Rectal smooth muscle tissue (tissue), 1 donor: Measurements from ENCODE around the gene AMER3.

Source experiments
- H3K27ac ChIP-seq: one replicate; pipeline ENCODE4 v1.7.0; 2013; ENCODE audit warnings: low read depth, low read length, inconsistent platforms
- H3K27me3 ChIP-seq: one replicate; pipeline ENCODE4 v1.7.0; 2013; ENCODE audit warnings: low read length; ENCODE audit not compliant: control insufficient read depth, insufficient read depth
- H3K36me3 ChIP-seq: one replicate; pipeline ENCODE4 v1.7.0; 2013; ENCODE audit warnings: low read length; ENCODE audit not compliant: control insufficient read depth, insufficient read depth
- H3K4me1 ChIP-seq: one replicate; pipeline ENCODE4 v1.7.0; 2013; ENCODE audit warnings: low read length; ENCODE audit not compliant: control insufficient read depth, insufficient read depth
- H3K4me3 ChIP-seq: one replicate; pipeline ENCODE4 v1.7.0; 2013; ENCODE audit warnings: low read length
- H3K9ac ChIP-seq: one replicate; pipeline ENCODE4 v1.7.0; 2013; ENCODE audit warnings: low read length

AMER3 gene

DNA sequence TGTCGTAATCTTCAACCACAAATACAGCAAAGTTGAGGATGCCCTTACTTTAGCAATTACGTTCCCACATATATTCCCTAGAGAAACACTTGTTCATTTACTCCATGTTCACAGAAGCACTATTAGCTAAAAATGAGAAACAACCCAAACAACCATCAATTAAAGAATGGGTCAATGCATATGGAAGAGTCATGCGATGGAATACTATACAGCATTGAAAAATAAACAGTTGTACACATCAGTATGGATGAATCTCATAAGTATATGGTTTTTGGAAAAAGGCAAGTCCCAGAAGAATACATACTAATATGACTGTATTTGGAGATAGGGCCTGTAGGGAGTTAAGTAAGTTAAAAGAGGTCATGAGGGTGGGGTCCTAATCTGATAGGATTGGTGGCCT is 20.1 kb upstream of the AMER3 start:
- Histone ChIP-seq H3K4me3 (no peak overlapping the region), H3K27ac (no peak overlapping the region), H3K36me3 (no peaks in the 10 kb centered on the region), H3K4me1 (no peaks in the 10 kb centered on the region), H3K9ac (no peak overlapping the region), H3K27me3 (no peaks in the 10 kb centered on the region)

- Histone ChIP-seq H3K4me3 (no peak overlapping the region), H3K4me1 (no peaks in the 10 kb centered on the region)
Observed at GRCh38 chr2:130736487-130736886, 18.9 kb upstream of the AMER3 start.

GRCh38 chr2:130737592-130737991 is 17.7 kb upstream of the AMER3 start:
- H3K9ac ChIP-seq = no peak overlapping the region
- no peaks in the 10 kb centered on the region for H3K4me1 ChIP-seq
- no peak overlapping the region for H3K27ac ChIP-seq
- H3K4me3 ChIP-seq = no peak overlapping the region
- H3K27me3 ChIP-seq = no peaks in the 10 kb centered on the region
- H3K36me3 ChIP-seq = no peaks in the 10 kb centered on the region

More at GRCh38 chr2:130736487-130736886, 18.9 kb upstream of the AMER3 start:
- Histone ChIP-seq H3K36me3 (no peaks in the 10 kb centered on the region), H3K9ac (no peak overlapping the region), H3K27ac (no peak overlapping the region), H3K27me3 (no peaks in the 10 kb centered on the region)

DNA sequence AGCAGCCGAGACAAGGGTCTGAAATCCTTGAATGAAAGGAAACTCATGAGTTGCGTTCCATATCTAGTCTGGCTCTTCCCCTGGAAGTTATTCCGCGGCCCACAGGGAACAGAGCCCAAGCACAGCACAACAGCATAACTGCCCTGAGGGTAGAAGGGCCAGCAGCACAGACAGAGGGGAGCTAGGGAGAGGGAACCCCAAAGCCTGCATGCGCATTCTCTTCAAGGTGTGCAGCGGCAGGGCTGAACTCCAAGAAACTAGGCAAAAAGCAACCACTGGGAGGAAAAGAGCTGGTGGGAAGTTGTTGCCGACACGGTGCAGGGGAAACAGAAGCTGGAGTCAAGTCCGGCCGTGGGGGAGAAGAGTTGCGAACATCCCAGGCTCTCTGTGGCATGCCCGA is 14.7 kb upstream of the AMER3 start:
- H3K27ac ChIP-seq = no peak overlapping the region
- H3K4me3 ChIP-seq = no peak overlapping the region
- H3K36me3 ChIP-seq = no peaks in the 10 kb centered on the region
- H3K4me1 ChIP-seq = no peaks in the 10 kb centered on the region
- no peak overlapping the region for H3K9ac ChIP-seq
- no peaks in the 10 kb centered on the region for H3K27me3 ChIP-seq

- no peak overlapping the region for H3K4me3 ChIP-seq
- no peaks in the 10 kb centered on the region for H3K27me3 ChIP-seq
- H3K4me1 ChIP-seq = no peaks in the 10 kb centered on the region
- H3K36me3 ChIP-seq = no peaks in the 10 kb centered on the region
- H3K9ac ChIP-seq = no peak overlapping the region
- H3K27ac ChIP-seq = no peak overlapping the region
Observed at GRCh38 chr2:130743278-130743677, 12.1 kb upstream of the AMER3 start.

DNA sequence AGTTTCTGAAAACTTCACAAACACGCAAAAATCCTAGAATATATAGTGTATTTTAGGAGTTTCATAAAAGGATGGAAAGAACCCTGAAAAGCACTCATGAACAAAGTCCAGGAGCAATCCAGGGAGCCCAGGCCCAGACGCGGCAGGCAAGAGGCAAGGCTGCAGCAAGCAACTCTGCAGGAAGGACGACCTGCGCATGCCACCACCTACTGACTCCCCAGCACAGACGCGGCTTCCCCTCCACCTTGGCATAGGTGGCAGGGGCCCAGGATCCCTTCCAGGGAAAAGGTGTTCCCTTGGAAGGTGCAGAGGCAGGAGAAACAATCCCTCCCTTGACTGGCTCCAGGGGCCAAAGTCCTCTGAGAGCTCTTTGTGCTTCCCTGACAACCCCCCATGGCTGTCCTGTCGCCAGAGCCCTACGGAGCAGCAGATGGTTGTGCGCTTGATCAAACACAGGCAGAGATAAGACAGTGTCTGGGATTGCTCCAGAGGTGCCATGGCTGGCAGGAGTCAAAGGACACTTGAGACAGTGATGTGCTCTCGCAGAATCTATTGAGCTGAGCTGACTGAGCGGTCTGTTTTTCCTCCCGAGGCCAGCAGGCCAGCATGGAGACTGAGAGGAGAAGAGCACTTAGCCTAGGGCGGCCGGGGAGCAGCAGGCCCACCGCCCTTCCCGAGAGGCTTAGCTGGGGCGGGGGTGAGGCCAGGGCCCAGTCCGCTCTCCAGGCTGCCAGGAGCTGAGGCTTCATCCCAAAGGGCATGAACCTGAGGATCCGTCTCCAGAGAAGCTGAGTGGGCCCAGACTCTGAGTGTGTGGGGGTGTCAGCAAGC is 10.8 kb upstream of the AMER3 start:
- Histone ChIP-seq H3K27me3 (no peaks in the 10 kb centered on the region), H3K4me1 (no peaks in the 10 kb centered on the region), H3K27ac (no peak overlapping the region)

DNA sequence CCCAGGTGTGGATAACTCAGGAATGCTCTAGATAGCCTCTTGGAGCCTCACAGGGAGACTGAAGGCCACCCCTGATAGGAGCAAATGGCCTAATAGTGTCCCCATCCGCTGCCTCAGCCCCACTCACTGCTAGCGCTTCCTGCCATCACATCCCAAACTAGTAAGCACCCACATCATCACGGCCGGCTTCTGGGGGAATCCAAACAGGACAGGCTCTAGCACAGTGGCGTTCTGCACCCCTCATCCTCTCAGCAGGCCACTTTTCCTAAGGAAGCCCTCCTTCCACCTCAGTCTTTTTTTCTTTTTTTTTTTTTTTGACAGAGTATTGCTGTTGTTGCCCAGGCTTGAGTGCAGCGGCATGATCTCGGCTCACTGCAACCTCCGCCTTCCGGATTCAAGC is 6.3 kb upstream of the AMER3 start:
- no peak overlapping the region for H3K27ac ChIP-seq
- H3K36me3 ChIP-seq = no peaks in the 10 kb centered on the region
- H3K4me1 ChIP-seq = no peaks in the 10 kb centered on the region
- H3K4me3 ChIP-seq = no peak overlapping the region
- no peak overlapping the region for H3K9ac ChIP-seq
- no peaks in the 10 kb centered on the region for H3K27me3 ChIP-seq

More for the DNA sequence above, 10.8 kb upstream of the AMER3 start:
- Histone ChIP-seq H3K4me3 (no peak overlapping the region), H3K9ac (no peak overlapping the region), H3K36me3 (no peaks in the 10 kb centered on the region)

- Histone ChIP-seq H3K4me3 (no peak overlapping the region), H3K9ac (no peak overlapping the region), H3K27me3 (no peaks in the 10 kb centered on the region), H3K4me1 (no peaks in the 10 kb centered on the region), H3K36me3 (no peaks in the 10 kb centered on the region), H3K27ac (no peak overlapping the region)
Observed at GRCh38 chr2:130749641-130750040, 5.7 kb upstream of the AMER3 start.

DNA sequence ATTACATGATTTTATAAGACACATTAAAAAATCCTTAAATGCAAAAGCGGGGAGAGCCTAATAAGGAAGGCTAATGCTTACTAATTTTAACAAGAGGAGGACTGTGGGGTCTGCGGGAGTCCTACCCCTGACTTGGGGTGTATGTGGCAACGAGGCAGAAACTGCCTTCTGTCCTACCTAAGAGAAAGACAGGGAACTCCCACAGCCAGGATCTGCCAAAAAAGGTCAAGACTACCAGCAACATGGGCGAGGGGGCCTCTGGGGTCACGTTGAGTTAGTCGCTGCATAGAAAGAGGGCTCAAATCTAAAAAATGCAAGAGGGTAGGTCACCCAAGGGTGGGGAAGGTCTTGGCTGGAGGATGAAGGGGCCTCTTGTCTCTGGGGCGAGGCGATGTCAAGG is 529 bp upstream of the AMER3 start:
- Histone ChIP-seq H3K9ac (no peak overlapping the region), H3K27ac (no peak overlapping the region), H3K36me3 (no peaks in the 10 kb centered on the region), H3K27me3 (peaks cover 13% of the 10 kb centered on the region), H3K4me1 (no peaks in the 10 kb centered on the region), H3K4me3 (no peak overlapping the region)

GRCh38 chr2:130756053-130756873 is 923 bp downstream of the AMER3 start:
- no peaks in the 10 kb centered on the region for H3K4me1 ChIP-seq
- peaks cover 13% of the 10 kb centered on the region for H3K27me3 ChIP-seq
- no peak overlapping the region for H3K9ac ChIP-seq
- H3K27ac ChIP-seq = no peak overlapping the region
- no peaks in the 10 kb centered on the region for H3K36me3 ChIP-seq
- no peak overlapping the region for H3K4me3 ChIP-seq

GRCh38 chr2:130756874-130757668 is 1.7 kb downstream of the AMER3 start:
- no peak overlapping the region for H3K9ac ChIP-seq
- peaks cover 13% of the 10 kb centered on the region for H3K27me3 ChIP-seq
- no peaks in the 10 kb centered on the region for H3K36me3 ChIP-seq
- H3K4me1 ChIP-seq = no peaks in the 10 kb centered on the region
- no peak overlapping the region for H3K27ac ChIP-seq
- no peak overlapping the region for H3K4me3 ChIP-seq
